ENCODE measurements around the gene ZFYVE21.

ZFYVE21 gene

DNA sequence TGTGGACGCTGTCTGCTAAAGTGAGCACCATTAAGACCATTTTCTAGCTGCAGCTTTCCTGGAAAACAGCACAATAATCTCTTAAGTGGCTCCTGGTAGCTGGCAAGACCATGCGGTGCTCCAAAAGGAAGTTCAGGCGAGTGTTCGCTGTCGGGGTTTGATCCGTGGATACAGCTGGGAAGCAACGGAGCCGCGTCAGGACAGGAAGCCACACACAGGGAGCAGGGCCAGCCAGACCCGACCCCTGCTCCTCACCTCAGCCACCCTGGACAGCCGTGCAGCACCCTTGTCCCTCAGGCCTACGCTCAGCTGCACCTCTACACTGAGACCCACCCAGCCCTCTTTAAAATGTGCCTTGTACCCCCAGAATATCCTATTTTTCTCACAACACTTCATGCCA lies 19.4 kb downstream of the ZFYVE21 start:
- TF ChIP-seq CTCF (IDR thresholded peaks at IDR 0.05; ENCODE audit: control insufficient read depth, extremely low read depth, insufficient read depth): no peak
- H3K4me3 ChIP-seq (ENCODE audit: low read depth, low read length): no peak overlapping the region
- DNase-seq (ENCODE audit: low read depth): no peak

DNA sequence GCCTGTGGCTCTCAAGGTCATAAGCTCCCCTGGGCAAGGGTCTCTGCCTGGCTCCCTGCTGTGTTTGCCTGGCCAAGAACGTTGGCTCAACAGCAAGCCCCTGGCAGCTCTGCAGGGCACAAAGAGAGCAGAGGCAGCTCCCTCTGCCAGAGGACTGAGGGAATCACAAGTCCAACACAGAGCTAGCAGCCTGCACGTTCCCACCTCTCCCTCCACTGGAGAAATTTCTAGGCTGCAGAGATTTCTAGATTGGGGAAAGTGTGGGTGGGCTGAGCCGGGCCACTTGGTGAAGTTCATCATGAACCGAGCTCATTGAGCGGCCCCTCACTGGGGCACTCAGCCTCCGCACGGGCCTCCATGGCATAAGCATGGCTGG lies 19.8 kb downstream of the ZFYVE21 start:
- H3K4me3 ChIP-seq (ENCODE audit: low read depth, low read length): no peak overlapping the region
- DNase-seq (ENCODE audit: low read depth): no peak
- TF ChIP-seq CTCF (IDR thresholded peaks at IDR 0.05; ENCODE audit: control insufficient read depth, extremely low read depth, insufficient read depth): no peak

DNA sequence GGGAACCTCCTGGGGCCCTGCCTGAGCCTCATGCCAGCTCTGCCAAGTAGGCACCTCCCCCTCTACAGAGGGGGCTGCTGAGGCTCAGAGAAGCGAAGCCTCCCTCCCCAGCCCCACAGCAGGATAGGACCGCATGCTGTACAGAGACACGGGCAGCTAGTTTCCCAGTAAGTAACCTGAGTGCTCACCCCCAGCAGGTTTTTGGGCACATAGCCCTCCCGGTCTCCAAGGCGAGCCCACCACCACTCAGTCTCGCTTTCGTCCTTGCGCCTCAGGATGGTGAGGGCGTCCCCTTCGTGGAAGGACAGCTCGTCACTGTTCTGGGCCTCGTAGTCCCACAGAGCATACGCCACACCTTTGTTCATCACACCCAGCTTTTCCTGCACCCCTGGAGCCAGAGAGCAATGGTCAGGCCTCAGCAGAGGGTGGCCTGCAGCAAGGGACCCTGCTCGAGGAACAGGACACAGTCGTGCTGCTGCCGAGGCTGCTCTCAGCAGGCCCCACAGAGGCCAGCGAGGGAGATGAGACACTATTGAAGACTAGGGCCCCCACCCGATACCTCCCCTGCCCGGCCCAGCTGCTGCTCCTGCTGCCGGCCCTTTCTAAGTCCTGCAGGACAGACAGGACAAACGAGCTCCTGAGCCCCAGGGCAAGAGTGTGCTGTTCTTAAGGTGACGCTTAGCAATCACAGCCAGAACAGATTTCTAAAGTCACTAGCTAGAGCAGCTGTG lies 20.4 kb downstream of the ZFYVE21 start:
- H3K4me3 ChIP-seq (ENCODE audit: low read depth, low read length): no peak overlapping the region
- DNase-seq (ENCODE audit: low read depth): peak; percentile 83
- TF ChIP-seq CTCF (IDR thresholded peaks at IDR 0.05; ENCODE audit: control insufficient read depth, extremely low read depth, insufficient read depth): no peak

DNA sequence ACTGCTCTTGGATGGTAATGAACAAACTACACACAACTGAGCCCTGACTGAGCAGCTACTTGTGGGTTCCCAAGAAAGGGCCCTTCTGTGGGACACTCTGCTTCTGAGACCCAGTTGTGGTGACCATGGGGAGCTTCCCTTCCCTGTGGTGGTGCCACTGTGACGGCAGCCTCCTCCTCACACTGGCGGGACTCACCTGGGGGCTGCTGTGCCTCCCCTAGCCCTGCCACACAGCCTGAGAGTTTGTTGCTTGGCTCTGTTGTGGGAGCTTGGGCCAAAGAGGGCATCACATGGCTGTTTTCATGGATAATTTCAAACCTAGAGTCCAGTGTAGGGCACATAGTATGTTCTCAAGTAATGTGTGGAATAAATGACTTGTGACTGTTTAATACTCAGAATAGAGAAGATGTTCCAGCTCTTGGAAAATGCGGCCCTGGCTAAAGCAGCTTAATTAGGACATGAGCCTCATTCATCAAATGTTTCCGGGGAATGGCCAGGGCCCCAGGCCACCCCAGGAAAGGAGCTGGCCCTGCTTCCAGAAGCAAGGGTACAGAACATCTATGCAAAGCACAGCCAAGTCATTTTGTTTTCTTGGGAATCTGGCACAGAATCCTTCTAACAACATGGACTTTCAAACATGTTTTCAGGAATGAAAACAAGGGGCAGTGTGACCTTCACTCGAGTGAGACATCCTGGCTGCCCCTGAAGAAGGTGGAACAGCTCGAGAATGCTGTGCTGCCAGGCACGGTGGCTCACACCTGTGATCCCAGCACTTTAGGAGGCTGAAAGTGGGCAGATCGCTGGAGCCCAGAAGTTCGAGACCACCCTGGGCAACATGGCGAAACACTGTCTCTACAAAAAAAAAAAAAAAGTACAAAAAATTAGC lies 21.2 kb downstream of the ZFYVE21 start:
- no peak overlapping the region for H3K4me3 ChIP-seq (ENCODE audit: low read depth, low read length)
- DNase-seq (ENCODE audit: low read depth): no peak
- no peak for TF ChIP-seq CTCF (IDR thresholded peaks at IDR 0.05; ENCODE audit: control insufficient read depth, extremely low read depth, insufficient read depth)

DNA sequence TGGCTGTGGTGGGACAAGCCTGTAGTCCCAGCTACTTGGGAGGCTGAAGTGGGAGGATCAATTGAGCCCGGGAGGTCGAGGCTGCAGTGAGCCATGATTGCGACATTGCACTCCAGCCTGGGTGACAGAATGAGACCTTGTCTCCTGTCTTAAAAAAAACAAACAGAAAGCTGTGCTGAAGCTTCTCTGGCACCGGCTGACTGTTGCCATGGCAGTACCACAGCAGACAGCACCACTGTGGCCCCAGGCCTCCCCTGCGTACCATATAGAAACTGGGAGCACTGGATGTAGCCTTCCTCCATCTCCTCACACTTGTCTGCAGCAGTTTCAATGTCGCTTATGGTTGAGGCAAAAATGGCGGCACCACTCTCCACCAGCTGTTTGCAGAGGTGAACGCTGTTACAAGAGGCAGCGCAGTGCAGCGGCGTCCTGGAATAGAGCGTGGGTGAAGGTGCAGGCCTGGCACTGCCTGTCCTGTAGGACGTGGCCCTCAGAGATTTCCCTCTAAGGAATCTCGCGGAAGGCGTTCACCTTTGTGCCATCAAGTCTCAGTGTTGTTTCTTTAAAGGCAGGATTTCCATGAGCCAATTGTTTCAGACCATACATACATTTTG lies 21.9 kb downstream of the ZFYVE21 start:
- H3K4me3 ChIP-seq (ENCODE audit: low read depth, low read length): no peak overlapping the region
- TF ChIP-seq CTCF (IDR thresholded peaks at IDR 0.05; ENCODE audit: control insufficient read depth, extremely low read depth, insufficient read depth): no peak
- DNase-seq (ENCODE audit: low read depth): no peak

- TF ChIP-seq CTCF (IDR thresholded peaks at IDR 0.05; ENCODE audit: control insufficient read depth, extremely low read depth, insufficient read depth): no peak
- no peak for DNase-seq (ENCODE audit: low read depth)
- no peak overlapping the region for H3K4me3 ChIP-seq (ENCODE audit: low read depth, low read length)
These were observed 22.6 kb downstream of the ZFYVE21 start for GRCh38 chr14:103738166-103738565.
